ENCODE results near the gene CRTC3.
"Not testable (repeated sequence)": the region's sequence is repeated elsewhere in the genome, so short reads cannot be mapped to it uniquely, and the experiment has no call there.

CRTC3 gene

DNA sequence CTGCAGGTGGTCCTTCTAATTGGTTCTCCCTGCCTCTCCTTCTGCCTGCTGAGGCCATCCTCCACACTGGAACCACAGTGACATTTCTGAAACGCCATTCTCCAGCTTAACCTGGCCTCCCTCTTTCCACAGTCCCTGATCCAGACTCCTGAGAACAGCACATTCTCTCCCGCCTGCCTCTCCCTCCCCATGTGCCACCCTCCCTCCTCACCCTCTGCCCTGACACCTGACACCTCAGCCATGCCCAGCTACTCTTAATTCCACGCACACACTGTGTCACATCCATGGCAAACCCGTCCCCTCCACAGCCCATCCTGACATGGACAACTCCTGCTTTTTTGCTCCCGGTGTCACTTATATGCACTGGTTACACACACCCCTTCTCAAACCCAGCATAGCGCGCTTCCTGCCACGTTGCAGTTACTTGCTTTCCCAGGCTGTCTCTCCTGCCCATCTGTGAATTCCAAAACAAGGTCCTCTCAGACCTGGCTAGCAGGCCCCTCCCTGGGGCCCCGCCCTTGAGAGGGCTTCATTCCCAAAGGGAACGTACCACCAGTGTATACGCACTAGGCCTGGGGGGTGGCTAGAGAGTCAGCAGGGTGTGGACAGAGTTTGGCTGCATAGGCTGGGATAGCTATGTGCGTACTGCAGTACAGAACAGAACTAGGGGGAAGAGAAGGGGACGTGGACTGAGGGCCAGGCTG is 94.7 kb downstream of the CRTC3 start:
- DNase-seq (ENCODE audit: low read depth), result no peak

DNA sequence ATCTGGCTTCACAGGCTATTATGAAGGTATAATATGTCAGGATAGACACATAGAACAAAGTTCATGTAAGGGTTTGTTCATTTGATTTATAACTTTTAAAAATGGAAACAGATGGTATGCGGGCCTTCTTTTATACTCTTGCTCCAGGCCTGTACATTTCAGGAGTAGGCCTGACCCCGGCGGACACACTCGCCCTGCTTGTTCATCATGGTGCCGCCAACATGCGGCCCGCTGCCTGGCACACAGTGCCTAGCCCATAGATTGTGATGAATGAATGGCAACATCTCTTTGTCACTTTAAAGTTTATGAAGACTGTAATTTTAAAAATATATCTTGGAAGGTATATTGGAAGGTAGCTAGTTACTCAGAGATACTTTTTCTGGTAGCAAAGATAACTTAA is 95.3 kb downstream of the CRTC3 start:
- no peak for DNase-seq (ENCODE audit: low read depth)

DNA sequence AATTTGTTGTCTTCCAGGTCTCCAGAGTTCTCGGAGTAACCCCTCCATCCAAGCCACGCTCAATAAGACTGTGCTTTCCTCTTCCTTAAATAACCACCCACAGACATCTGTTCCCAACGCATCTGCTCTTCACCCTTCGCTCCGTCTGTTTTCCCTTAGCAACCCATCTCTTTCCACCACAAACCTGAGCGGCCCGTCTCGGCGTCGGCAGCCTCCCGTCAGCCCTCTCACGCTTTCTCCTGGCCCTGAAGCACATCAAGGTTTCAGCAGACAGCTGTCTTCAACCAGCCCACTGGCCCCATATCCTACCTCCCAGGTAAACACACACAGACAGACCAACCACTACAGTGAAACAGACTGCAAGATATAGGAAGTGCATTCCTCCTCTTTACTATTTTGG is 99.5 kb downstream of the CRTC3 start:
- no peak for DNase-seq (ENCODE audit: low read depth)

DNA sequence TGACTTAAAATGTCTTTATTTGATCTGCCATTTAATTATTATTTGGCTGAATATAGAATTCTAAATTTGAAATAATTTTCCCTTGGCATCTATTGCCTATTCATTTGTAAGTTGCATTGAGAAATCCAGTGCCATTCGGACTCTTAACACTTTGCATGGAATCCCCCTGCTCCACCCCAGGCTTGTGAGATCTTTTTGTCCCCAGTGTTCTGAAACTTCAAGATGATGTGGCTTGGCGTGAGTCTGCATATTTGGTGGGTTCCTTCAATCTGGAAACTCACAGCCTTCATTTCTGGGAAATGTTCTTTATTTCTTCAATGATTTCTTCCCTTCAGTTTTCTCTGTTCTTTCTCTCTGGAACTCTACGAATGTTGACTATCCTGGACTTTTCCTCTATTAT is 103.6 kb downstream of the CRTC3 start:
- DNase-seq (ENCODE audit: low read depth), result no peak

DNA sequence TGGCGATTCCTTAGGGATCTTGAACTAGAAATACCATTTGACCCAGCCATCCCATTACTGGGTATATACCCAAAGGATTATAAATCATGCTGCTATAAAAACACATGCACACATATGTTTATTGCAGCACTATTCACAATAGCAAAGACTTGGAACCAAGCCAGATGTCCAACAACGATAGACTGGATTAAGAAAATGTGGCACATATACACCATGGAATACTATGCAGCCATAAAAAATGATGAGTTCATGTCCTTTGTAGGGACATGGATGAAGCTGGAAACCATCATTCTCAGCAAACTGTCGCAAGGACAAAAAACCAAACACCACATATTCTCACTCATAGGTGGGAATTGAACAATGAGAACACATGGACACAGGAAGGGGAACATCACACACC is 107.3 kb downstream of the CRTC3 start:
- DNase-seq (ENCODE audit: low read depth), result not testable (repeated sequence)

DNA sequence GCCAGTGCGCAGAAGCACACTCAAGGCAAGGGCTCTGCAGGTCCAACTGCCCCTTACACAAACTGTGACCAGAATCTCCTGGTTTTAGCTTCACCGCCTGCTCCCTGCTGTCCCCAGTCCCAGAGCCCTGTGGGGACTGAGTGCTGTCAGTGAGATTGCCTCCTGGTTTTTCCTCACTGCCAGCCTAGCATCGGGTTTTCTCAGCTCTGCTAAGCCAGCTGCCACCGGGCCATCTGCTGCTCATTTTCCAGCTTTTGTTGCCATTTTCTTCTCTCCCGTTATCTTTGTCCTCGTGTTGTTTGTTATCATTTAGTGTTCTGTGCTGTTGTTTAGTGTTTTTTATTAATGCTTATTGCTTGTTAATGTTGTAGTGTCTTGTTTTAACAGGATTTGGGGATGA is 108.0 kb downstream of the CRTC3 start:
- no peak for DNase-seq (ENCODE audit: low read depth)

DNA sequence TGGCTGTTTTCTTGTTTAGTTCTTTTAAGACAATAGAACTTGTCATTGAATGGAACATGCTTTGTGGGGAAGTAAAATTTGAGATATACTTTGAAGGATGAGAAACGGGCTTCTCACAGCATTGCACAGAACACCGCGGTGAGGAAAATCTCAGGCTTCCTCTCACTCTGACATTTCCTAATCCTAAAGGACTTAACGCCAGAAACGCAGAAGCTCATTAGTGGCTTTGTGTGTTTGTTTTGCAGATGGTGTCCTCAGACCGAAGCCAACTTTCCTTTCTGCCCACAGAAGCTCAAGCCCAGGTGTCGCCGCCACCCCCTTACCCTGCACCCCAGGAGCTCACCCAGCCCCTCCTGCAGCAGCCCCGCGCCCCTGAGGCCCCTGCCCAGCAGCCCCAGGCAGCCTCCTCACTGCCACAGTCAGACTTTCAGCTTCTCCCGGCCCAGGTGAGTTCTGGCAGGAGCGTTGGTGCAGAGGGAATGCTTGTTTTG is 108.5 kb downstream of the CRTC3 start:
- no peak for DNase-seq (ENCODE audit: low read depth)

DNA sequence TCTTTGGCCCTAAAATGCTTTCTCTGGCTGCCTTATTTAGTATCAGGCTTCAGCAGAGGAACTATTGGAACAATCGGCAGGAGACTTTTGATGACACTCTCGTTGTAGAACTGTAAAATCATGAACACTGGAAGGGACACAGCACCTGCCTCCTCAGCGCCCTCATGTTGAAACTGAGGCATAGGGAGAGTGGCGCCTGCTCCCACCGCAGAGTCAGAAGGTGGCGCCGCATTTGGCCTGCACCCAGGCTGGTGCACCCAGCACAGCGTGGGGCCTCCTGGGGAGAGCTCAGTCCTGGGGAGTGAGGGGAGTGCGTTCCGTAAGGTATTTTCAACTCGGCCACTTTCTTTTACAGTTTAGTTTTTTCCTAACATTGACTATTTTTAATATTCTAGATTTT is 109.2 kb downstream of the CRTC3 start:
- DNase-seq (ENCODE audit: low read depth), result no peak

DNA sequence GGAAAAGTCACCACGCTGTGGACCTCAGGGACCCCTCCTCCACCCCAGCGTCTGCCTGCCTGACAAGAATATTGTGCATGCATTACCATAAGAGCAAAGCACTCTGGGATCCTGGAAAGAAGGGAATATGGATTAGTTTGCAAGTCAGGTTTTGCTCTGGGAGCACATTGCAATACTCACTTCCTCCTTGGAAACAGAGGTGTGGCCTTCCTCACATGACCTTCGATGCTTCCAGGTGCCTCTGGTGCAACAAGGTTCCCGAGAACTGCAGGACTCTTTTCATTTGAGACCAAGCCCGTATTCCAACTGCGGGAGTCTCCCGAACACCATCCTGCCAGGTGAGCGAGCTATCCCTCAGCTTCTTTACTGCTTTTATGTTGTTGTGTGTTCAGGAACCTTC is 111.1 kb downstream of the CRTC3 start:
- no peak for DNase-seq (ENCODE audit: low read depth)

DNA sequence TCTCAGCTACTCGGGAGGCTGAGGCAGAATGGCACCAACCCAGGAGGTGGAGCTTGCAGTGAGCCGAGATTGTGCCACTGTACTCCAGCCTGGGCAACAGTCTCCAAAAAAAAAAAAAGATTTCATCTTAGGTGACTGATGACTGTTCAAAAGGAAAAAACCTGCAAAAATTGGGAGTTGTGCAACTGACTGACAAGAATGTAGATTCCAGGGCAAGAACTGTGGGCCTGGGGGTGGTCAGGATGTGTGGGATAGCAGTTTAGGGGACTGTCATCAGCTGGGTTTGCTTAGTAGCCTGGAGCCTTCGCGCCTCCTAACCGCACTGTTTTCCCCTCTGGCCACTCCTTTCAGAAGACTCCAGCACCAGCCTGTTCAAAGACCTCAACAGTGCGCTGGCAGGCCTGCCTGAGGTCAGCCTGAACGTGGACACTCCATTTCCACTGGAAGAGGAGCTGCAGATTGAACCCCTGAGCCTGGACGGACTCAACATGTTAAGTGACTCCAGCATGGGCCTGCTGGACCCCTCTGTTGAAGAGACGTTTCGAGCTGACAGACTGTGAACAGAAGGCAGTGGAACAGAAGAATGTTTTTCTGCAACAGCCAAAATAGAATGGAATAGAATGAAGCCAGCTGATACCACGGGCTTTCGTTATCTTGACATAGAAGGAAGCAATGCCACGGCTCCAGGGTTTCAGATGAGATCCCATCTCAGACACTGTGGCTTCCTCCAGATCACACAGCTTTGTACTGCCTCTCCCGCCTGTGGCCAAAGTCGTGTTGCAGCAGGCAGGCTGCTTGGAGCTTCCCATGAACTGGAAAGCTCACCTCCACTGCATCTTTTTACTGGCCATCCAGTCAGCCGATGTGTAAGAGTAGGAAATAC is 112.1 kb downstream of the CRTC3 start:
- DNase-seq (ENCODE audit: low read depth), result no peak

DNA sequence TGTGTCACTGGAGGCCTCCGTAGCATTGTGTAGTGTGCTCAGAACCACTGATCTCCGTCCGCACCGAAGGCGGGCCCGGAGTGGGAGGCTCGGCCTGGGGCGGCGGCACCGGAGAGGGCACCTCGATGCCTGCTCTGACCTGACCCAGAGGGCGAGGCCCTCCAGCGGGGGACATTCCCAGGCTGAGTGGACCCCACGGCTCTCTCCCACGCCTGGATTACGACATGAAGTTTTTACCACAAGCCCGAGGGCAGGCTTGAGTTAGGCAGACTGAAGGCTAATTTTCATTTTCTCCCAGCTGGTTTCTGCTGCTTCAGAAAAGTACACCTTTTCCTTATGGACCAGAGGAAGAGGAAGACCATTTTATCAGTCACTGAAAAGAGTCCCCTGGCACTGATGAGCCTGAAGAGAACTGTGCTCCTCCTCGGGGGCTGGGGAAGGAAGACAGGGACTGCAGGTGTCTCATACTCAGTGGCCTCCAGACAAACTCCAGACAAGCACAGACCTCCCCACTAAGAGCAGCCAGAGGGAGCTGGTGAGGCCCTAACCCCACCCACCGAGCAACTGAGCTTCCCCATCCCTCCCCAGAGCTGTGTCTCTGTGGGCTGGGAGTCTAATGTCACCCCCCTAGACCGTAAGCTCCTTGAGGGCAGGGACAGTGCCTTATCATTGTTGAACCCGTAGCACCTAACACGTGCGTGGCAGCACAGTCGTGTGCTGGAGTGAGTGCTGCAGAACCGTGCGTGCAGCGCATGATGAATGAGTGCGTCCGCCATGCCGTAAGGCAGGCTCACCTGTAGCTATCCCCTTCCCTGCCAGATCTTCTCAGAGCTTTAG is 113.0 kb downstream of the CRTC3 start:
- DNase-seq (ENCODE audit: low read depth), result peak; percentile 27

DNA sequence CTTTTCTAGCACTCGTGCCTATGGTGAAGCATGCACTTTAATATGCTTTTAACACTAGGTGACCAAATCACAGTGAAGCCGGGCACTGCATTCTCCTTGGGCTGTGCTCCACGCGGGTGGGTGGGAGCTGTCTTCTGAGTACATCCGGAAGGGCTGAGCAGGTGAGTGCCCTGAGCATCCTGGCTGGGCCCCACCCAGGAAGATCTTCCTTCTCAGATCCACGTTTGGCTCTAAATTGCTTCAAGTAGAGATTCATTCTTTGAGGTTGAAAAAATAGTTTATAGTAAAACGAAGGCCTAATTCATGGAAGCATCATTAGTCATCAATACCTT is 113.5 kb downstream of the CRTC3 start:
- DNase-seq (ENCODE audit: low read depth), result no peak

DNA sequence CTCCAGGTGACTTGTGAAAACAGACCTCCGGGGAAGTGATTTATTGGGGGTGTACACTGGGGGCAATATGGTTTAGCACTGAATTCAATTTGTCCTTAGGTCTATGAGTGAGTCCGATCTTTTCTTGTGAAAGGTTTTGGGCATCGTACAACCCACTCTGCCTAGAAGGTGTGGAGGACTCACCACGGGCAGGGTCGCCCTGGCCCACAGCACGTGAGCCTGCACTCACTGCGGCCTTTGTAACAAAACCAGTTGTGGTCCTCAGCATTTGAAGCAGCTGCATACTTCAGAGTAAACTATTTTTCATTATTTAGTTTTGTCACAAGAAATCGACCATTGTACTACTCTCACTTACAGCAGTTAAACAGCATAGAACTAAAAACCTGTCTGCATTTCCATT is 114.8 kb downstream of the CRTC3 start:
- DNase-seq (ENCODE audit: low read depth), result no peak

DNA sequence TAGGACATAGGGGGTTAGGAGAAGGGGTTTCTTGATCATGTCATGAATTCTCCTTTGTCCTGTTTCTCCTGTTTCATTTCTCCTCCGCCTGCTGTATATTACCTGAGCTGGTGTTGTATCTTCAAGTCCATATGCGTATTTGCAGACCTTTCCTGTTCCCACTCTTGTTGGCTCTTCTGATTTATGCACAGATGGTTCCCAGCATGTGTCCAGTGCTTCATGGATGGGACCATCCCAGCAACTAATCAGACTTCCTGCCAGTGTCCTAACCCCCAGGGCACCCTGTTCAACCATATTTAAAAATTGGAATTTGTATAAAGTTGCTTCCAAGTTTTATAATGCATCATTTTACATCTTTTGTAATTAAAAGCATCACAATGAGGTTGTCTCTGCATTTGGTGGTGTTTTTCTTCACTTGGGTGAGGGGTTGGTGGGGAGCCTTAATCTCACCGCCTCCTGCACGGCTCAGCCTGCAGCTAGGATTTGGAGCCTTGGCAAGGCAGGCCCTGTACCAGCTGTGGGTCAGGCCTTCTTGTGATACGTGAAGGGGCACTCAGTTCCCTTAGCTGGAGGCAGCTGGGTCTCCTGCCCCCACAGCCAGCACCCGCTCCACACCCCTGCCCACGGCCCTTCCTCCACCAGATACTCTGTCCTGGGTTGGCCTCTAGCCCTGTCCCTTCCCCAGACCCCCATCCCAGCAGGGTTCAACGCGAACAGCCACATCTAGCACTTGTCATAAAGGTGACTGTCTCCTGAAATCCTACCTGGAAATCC is 115.4 kb downstream of the CRTC3 start:
- DNase-seq (ENCODE audit: low read depth), result no peak

DNA sequence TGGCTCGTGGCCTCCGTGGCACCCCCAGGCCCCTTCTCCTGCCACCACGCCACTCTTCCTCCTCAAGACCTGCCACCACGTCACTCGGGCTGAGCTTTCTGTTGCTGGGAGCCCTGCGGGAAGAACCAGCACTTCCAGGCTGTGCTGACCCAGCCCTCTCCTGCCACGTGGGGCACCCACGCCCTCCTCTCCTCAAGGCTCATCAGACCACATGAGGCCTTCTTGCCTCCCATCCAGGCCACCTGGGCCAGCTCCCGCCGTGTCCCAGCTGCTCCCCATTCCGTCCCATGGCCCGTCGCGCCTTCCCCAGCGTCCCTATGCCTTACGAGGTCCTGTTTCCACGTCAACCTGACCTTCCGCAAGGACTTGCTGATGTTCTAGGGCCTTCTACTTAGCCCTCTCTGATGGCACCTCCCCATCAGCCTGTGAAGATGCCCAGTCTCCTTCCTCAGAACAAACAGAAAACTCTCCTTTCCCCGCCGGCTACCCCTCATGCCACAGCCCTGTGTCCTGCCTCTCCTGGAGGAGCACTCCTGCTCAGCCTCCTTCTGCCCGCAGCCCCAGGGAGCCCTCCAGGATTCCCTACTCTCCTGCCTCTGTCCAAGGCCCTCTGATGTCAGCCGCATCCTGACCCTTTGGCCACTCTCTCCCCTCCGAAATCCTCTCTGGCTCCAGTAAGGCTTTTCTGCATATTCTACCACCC is 116.3 kb downstream of the CRTC3 start:
- no peak for DNase-seq (ENCODE audit: low read depth)

DNA sequence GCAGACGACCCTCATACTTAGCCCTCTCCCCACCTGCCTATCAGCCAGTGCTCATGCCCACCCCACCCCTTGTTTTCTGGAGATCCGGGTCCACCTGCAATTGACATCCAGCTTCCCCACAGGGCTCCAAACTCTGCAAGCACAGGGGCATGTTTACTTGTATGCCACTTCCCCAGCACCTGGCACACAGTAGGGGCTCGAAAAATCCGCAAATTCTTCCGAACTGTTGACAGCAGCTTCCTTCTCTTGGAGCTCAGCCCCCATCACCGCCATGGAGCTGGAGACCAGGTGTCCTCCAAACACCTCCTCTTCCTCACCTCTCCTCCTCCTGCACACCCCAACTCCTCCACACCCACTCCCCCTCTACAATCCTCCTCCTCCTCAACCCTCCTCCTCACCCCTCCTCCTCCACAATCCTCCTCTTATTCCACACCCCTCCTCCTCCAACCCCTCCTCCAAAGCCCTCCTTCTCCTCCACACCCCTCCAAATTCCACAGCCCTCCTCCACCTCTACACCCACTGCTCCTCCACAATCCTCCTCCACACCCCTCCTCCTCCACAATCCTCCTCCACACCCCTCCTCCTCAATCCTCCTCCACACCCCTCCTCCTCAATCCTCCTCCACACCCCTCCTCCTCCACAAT is 117.1 kb downstream of the CRTC3 start:
- DNase-seq (ENCODE audit: low read depth), result no peak

DNA sequence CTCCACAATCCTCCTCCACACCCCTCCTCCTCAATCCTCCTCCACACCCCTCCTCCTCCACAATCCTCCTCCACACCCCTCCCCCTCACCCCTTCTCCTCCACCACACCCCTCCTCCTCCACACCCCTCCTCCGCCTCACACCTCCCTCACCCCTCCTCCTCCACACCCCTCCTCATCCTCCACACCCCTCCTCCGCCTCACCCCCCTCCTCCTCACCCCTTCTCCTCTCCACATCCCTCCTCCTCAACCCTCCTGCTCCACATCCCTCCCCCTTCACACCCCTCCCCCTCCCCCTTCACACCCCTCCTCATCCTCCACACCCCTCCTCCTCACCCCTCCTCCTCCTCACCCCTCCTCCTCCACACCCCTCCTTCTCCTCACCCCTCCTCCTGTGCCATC is 117.6 kb downstream of the CRTC3 start:
- DNase-seq (ENCODE audit: low read depth), result no peak

DNA sequence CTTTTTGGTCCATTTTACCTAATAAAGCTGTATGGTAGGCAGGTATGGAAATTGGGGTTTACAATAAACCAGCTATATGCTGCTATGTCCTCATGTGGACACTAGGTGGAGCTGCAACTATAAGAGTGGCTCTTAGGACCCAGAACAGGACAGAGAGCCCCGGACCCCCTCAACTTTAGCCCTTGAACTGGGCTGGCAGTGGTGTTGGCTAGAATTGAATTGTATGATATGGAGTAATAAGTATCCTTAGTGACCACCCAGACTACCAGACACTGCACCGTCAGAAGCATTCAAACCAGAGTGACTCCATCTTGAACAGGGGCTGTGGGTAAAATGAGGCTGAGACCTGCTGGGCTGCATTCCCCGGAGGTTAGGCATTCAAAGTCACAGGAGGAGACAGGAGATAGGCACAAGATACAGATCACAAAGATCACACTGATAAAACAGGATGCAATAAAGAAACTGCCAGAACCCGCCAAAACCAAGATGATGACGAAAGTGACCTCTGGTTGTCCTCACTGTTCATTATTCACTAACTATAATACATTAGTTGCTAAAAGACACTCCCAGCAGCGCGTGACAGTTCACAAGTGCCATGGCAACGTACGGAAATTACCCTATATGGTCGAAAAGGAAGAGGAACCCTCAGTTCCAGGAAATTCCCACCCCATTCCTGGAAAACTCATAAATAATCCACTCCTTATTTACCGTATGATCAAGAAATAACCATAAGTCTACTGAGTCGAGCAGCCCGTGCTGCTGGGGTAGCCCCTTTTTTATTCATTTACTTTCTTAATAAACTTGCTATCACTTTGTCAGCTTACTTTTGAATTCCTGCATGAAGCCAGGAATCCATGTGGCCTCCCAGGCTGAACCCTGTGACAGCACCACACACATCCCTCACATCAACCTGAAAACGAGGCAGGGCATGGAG is 118.7 kb downstream of the CRTC3 start:
- DNase-seq (ENCODE audit: low read depth), result peak; percentile 79

DNA sequence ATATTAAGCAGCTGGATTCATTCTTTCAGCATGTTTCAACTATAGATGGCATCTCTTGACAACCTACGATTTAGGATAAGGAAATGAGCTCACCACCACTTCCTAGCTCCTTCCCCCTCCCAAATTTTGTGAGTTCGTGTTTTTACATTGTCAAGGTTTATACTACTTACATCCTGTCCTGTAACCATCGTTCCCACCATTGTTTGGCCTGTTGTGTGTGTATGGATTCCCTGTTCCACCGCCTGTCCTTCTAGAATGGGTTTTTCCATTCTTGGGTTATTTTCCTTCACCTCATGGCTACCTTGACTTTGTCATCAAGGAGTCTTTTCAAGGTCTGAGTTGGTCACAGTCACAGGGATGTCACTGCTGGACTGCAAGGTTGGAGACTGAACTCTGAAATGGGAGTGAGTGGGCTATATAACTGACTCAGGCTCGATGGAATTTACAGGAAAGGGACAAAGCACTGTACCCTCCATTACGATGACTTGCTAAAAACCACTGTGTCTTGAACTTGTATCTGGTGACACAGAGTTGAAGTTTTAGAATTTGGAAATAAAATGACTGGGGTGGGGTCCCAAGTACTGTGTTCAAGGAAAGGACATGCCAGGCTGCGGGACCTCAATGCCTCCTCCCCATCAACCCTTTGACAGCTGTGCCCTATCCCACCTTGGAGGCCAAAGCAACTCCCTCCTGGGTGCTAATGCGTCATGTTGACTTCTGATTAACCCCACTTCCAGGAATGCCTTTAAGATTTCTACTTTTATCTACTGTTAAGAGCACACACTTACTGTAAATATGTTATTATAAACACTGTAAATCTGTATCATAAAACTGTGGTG is 120.6 kb downstream of the CRTC3 start:
- peak; percentile 43 for DNase-seq (ENCODE audit: low read depth)

All from ELR (cell line).